GM18873 (cell line): Measurements from ENCODE around the gene SNAP25.

ENCODE experiments used
- ATAC-seq: cut with Tn5 transposase; IDR thresholded peaks from one replicate; pipeline ENCODE4 v1.9.1; 2021; ENCODE audit warnings: mild to moderate bottlenecking, moderate library complexity, moderate number of reproducible peaks; ENCODE audit not compliant: unreplicated experiment, low FRiP score

The SNAP25 gene

DNA sequence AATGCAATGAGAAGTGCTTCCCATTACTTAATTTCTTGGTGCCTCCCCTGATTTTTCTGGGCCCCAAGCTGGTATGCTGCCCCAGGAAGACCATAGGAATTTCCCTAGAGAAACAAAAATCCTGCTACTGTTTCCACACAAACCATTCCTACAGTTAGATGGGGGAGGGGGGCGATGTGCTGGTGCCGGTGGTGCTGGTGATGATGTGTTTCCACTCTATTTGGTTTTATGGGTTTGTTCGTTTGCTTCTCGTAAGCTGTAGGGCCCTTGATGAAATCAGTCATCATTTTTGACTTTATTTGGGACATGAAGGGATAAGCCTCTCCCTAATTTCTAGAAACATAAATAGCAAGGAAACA lies 110.2 kb downstream of the SNAP25 start:
- no peak for ATAC-seq

DNA sequence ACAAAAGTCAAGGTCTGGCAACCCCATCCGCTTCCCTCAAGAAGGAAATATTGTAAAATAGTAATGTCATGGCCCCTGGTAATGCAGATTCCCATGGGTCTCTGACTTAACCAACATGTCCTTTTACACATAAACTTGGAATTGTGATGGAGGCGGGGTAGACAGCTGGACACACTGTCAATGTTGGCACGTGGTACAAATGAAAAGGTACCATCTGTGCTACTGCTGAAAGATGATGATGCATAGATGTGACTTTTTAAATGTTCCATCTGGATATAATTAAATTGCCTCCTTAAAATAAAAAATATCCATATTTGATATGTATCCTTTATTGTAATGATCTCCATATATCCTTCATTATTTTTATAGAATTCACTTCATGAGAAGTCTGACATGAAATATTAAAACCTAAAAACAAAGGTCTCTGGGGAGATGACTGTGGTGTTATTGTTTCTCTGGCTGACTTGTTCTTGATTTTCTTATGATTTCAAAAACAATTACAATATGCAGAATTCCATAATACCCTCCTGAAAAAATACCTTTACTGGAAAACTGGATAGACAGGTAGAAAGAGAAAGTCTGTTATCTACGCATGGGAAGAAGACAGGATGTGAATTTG lies 110.9 kb downstream of the SNAP25 start:
- no peak for ATAC-seq

DNA sequence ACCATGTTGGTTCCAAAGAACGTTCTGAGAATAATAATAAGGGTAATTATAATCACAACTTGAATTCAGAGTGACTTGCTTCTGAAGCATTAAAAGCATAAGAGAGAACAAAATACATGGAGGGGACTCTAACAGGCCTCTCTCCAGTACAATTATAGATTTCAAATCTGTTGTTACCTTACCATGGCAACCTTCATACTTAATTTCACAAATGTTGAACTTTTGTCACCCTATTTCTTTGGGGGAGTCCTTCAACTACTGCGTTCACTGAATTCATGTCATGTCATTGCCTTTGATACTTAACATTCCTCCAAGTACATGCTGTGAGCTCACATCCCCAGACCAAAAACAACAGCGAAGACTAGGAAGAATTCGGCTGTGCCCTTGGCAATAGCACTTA lies 111.4 kb downstream of the SNAP25 start:
- no peak for ATAC-seq

DNA sequence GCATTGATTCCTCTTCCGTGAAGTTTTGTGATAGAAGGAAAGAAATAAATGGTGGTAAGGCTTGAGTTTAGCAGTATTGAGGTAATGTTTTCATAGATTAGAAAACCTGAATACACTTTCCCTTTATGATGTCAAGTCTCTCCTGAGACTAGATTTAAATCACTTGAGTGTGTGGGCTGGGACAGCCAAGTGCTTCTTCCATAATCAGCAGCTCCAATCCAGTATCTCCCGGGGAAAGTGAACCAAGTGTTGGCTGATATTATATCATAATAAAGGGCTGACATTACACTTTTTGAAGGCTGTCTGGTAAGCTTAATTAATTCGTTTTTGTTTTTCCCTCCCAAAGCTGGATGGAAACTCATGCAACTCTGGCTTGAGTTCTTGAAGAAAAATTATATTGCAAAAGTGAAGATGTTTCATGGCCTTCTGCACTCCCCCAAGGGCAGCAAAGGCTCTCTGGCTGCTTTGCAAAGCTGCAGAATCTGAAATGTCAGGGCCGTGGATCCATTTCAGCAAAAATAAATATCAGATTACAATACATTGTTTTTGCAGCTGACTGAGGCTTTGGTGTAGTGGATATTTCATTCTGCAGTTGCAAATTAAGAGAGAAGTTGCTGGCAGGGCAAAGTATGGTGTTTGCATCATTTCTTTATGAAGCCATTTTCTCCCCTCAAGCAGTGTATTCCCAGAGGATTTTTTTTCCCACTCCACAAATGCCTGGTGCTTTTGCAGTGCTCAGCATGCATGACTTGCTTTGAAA lies 114.2 kb downstream of the SNAP25 start:
- ATAC-seq: no peak

DNA sequence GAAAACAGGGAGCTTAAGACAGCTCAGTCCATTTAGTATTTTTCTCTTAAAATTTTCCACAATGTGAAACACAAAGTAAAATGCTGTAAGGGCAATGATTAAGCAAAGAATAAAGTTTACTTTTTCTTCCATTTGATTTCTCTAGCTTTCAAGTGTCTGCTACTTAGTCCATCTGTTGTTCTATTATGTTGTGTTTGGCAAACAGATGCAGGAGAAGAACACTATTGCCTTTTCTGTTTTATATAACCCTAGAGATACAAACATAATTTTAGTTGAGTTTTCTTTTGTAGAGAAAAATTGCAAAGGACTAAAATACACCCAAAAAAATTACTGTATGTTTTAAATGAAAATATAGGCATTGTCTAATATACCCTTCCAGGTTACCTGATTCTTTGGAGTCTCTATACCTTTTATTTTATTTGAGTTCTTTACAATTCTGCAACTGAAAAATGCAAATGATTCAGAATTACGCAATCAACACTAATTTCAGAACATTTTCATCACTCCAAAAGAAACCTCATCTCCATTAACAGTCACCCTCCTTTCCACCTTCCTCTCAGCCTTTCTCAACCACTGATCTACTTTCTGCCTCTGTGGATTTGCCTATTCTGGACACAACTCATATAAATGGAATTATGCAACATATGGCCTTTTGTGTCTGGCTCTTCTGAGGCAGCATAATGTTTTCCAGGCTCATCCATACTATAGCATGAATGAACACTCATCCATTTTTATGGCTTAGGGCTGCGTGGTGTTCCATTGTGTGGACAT lies 118.5 kb downstream of the SNAP25 start:
- no peak for ATAC-seq

DNA sequence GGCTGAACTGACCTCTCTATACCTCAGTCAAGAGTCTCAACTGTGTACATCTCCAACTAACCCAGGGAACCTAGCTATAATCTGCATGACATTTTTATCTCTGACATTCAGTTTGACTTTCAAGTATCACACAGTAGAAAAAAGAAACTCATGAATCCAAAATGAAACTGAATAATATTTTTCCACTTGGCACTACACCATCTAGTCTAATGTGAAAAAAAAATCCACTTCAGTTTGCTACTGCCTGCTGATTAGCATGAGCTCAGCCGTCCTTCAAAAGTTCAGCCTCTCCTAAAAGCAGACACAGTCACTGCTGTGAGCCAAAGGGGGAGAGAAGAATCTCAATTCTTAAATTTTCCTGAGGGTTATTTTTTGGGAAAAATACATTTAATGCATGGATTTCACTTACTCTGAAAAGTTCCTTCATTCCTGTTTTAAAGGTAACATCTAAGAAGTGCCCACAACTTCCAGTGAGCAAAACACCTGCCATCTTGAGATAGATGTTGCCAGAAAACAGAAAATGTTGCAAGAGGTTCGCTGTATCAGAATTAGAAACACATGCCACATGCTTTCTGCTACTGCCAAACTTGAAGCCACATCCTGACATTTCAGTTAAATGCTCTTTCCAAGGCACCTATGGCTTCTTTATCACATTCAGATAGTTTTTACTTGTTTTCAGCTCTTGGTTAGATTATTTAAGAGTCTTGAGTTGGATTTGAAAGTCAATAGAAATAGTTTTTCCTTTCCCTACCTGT lies 120.0 kb downstream of the SNAP25 start:
- ATAC-seq: no peak

DNA sequence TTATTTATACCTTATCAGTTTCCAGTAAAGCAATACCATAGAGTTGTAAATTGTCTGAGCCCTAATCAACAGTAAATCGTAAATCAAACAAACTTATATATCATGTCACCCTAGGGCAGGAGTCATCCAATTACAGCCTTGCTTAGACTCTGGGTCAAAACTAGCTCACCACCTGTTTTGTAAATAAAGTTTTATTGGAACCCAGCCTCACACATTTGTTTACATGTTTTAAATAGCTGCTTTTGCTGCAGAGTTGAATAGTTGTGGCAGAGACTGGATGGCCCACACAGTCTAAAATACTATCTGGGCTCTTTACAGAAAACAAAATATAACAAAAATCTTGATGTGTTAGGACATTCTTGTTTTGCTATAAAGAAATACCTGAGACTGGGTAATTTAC lies 121.0 kb downstream of the SNAP25 start:
- no peak for ATAC-seq

DNA sequence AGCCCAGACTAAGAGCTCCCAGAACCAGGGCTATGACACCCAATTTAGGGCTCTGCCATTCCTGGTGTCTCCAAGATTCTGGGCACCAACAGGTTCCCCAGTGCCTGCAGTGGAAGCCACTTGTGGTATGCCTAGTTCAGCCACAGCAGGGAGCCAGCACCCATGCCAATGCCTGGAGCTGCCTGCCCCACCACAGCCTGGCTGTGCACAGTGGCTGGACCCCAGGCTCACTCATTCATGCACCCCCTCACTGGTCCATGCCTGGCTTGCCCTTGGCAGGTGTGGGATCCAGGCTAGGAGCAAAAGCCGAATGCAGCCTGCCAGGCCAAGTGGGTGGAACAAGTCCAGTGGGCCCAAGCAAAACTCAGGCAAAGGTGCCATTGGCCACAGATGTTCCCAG lies 123.5 kb downstream of the SNAP25 start:
- no peak for ATAC-seq

DNA sequence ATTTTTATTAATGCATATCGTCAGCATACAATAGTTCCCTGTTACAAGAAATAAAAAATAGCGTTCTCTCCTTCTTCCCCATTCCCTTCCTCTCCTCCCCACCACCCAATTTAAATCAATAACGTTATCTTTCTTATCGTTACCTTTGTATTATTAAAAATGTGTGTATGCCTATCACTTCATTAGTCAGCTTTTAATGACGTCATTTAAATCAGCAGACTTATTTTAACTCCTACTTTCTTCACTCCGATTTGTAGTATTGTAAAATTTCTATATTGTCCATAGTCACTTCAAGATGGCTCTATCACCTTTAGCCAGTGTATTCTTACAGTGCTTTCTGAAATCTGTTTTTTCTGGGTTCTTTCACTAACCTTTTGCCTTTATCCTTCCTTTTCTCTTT lies 126.3 kb downstream of the SNAP25 start:
- ATAC-seq: no peak

DNA sequence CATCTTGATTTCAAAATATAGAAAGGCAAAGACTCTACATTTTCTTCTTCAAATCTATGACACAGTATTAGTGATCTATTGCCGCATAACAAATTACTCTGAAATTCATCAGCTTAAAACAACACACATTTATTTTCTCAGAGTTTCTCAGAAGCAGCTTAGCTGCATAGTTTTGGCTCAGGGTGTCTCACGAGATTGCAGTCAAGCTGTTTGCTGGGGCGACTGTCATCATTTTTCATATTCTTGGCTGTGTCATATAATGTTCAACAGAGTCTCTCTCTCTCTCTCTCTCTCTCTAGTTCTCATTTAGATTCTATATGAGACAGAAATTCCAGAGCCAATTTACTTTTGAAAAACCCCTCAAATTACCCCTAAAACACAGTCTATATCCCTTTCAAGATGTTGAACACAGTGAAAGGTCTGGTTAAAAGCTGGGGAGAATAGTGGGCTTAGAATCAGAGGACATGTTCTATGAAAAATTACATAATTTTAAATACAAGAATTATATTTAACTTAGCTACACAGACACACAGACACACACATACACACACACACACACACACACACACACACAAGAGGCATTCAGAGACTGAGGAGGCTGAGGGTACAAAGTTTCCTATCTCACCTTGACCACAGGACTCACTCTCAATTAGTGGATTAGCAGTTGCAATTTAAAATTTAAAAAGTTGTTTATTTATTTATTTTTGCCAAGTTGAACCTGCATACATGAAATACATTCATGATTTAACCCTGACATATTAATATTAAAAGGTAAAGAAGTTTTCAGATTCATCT lies 128.7 kb downstream of the SNAP25 start:
- no peak for ATAC-seq

DNA sequence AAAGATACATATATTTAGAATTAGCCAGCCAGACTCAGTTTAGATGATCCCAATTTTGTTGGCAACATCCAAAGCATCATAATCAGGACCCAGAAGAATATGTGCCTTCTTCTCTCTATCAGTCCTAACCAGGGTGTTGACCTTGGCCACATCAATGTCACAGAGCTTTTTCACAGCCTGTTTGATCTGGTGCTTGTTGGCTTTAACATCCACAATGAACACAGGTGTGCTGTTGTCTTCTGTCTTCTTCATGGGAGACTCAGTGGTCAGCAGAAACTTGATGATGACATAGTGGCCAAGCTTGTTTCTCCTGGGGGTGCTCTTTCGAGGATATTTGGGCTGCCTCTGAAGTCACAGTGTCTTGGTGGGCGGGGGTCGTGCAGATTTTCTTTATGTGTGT lies 130.5 kb downstream of the SNAP25 start:
- ATAC-seq: no peak

DNA sequence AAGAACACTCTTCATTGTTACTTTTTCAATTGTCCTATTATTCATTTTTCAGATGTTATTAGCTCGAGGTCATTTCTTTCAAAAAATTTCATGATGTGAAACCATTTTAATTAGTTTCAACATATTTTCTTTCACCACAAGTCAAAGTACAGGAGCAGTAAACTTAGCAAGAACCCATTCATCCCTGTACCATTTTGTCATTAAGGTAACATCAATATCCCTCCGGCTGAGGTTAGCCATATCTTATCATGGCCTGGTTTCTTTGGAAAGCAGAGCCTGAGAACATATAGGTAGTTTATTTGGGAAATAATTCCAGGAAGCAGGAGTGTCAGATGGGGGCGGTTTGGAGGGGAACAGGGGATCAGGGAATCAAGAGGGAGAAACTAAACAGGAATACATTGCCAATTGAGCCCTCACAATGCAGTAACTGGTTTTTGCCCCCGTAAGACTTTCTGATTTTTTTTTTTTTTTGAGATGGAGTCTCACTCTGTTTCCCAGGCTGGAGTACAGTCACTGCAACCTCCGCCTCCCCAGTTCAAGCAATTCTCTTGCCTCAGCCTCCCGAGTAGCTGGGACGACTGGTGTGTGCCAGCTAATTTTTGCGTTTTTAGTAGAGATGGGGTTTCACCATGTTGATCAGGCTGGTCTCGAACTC lies 131.7 kb downstream of the SNAP25 start:
- no peak for ATAC-seq

DNA sequence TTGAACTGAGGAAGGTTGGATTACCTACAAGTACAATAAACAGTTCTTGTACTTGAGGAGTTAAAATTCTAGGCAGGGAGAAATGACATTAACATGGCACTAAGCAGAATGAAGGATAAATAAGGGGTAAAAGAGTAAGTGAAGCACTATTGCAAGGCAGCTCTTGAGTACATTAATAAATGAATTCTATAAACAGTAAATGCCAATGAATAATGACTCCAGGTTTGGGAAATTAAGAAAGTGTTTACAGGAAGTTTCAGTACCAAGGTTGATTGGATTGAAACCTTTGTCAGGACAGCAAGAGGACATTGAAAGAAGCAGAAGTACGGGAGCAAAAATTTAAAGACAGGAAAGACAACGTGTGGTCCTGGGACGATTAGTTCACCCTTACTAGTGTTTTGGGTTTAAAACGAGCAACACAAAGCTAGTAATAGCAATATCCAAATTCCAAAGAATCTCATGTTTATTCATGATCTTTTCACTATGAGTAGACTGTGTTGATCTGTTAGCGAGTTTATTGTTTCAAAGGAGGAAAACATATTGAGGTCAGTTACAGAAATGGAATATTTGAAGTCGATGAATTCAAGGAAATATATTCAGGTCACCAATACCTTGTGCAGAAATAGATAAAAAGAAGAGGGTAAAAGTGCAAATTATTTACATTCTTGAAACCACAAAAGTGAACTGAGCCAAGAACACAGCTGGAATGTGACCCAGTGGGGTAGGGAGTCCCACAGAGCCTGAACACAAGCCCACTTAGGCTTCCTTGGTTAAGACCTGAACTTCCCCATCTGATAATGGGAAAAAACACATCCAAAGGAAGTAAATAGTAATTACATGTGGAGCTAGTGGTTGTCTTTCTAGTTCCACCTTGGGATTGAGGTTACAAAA lies 134.5 kb downstream of the SNAP25 start:
- ATAC-seq: no peak

DNA sequence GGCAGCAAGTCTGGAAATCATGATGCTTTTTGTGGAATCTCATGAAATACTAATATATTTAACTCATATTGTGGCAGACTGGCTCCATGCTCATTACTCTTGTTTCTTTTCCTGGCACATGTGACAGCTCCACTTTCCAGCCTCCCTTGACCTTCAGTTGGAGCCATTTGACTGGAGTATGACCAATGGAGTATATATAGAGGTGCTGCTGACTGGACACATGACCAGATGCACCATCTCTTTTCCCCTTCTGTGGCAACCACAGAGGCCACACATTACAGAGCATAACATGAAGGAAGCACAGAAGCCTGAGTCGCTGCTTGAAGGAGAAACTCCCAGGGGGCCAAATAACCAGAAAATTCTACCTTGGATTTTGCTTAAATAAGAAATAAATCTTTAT lies 138.0 kb downstream of the SNAP25 start:
- no peak for ATAC-seq
